ENCODE measurements around the gene VPS29. TPM values are rescaled to one million over a fixed set of nuclear protein-coding genes. Genes with fewer than 3 reads are reported as not detected.
"Not testable (repeated sequence)": the region's sequence is repeated elsewhere in the genome, so short reads cannot be mapped to it uniquely, and the experiment has no call there.

The VPS29 gene
- total RNA-seq, 2 experiments from 2014 or later: 132 to 145 TPM

DNA sequence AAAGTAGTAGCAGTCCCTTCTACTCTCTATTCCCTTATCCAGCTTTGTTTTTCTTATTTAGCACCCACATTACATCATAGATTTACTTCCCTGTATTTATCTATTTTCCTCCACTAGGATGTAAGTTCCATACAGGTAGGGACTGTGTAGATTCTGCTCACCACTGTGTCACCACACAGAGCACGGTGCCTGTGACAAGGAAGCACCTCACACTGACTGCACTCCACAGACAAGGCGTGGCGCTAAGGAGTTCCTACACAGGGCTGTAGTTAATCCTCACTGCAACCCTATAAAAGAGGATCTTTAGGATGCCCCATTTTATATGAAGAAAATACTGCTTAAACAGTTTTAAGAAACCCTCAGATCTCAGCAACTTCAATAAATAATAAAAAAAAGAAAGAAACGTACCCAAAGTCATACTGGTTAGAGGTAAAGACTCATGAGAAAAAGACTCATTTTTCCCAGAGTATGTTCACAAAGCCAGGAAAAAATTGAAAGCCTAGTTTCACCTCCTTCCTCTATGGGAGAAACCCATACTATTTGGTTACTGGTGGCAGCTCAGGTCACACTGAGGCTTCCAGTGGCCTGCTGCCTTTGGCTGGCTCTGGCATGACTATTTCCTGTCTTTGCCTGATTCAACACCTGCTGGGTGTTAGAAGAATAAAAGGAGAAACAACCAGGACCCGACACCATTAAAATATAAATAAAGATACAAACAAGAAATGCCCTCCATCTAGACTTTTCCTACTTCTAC, 37.1 kb upstream of the VPS29 start:
- Mint-ChIP-seq H3K27me3 (no peaks in the 10 kb centered on the region), H3K4me3 (no peak overlapping the region), H3K4me1 (peaks cover 21% of the 10 kb centered on the region), H3K27ac (peak overlapping the region; percentile 34), H3K9me3 (no peaks in the 10 kb centered on the region), H3K36me3 (ENCODE audit: low read depth) (peaks cover 56% of the 10 kb centered on the region)
- no peak for DNase-seq
- CTCF ChIA-PET: interaction anchor here (0.6 to 2.7 kb wide), 6 partner anchors 10 to 155 kb away, joined by 3 to 9 read pairs (median 4); no protein-coding TSS in a partner anchor
- POLR2A ChIA-PET: interaction anchor here (0.7 kb wide), 1 partner anchor 11 kb away, joined by 3 read pairs; no protein-coding TSS in a partner anchor

- Mint-ChIP-seq H3K36me3 (ENCODE audit: low read depth) (peaks cover 51% of the 10 kb centered on the region), H3K27me3 (no peaks in the 10 kb centered on the region), H3K27ac (no peak overlapping the region), H3K9me3 (no peaks in the 10 kb centered on the region), H3K4me3 (no peak overlapping the region), H3K4me1 (peaks cover 16% of the 10 kb centered on the region)
- CTCF ChIA-PET: interaction anchor here (0.6 to 2.7 kb wide), 8 partner anchors 9 to 218 kb away, joined by 3 to 9 read pairs (median 3); no protein-coding TSS in a partner anchor
- DNase-seq: no peak
- POLR2A ChIA-PET: no interaction called here
These were observed 35.9 kb upstream of the VPS29 start for GRCh38 chr12:110537605-110538409.

DNA sequence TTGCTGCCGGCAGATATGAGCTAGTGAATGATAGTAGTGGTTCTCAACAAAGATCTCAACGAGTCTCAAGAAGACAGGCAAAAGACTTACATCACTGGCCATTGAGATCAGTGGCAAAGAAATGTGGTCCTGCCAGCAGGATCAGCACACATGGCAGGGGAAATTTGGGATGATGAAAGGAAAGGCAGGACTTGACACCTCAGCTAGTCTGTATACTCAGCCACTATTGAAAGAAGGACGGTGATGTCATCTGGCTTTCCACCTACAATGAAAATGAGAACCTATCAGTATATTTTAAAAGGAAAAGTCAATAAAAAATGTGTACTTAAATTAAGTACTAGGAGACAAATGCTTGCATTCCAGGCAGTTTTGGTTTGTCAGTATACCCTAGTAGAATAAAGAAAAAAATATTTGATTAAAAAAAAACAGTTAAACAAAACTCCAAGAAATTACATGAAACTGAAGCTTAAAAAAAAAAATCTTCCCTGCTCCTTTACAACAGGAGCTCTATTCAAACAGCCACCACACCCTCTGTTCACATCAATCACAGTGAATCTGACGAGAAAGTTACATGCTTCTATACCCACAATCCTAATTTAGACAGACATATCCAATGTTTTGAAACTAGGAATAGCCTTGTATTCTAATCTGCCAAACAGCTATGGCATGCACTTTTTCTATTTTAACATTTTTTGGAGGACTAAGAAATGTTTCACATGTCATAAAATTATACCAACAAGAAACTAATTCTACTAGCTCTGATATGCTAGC, 35.1 kb upstream of the VPS29 start:
- POLR2A ChIA-PET: no interaction called here

DNA sequence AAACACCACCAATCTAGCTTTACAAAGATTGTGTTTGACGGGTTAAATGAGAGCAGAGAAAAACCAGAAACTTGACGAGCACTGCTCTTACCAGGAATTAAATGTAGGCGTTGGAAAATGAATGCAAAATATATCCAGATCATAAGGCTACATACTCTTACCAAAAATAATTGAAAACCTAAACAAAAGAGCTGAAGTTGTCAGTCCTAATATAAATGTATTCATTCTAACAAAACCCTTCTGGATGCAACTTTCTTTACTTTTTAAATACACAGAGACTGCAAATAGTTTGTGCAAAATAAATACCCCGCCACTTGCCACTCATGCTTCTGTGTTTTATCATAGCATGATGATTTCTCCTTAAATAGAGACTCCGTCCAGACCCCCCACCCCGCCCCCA, 32.9 kb upstream of the VPS29 start:
- POLR2A ChIA-PET: no interaction called here
- Mint-ChIP-seq H3K27ac (no peak overlapping the region), H3K4me3 (no peak overlapping the region), H3K36me3 (ENCODE audit: low read depth) (peaks cover 55% of the 10 kb centered on the region), H3K9me3 (no peaks in the 10 kb centered on the region), H3K4me1 (peaks cover 20% of the 10 kb centered on the region), H3K27me3 (no peaks in the 10 kb centered on the region)
- DNase-seq: no peak
- CTCF ChIA-PET: interaction anchor here (0.6 to 1.3 kb wide), 2 partner anchors 57 to 433 kb away, joined by 3 read pairs; no protein-coding TSS in a partner anchor

More for the DNA sequence above, 35.1 kb upstream of the VPS29 start:
- Mint-ChIP-seq H3K27me3 (no peaks in the 10 kb centered on the region), H3K4me1 (peaks cover 15% of the 10 kb centered on the region), H3K36me3 (ENCODE audit: low read depth) (peaks cover 46% of the 10 kb centered on the region), H3K9me3 (no peaks in the 10 kb centered on the region), H3K4me3 (no peak overlapping the region), H3K27ac (no peak overlapping the region)
- CTCF ChIA-PET: interaction anchor here (0.6 to 1.6 kb wide), 6 partner anchors 8 to 219 kb away, joined by 3 to 5 read pairs (median 3); partner anchors contain the start of gene FAM216A
- no peak for DNase-seq

DNA sequence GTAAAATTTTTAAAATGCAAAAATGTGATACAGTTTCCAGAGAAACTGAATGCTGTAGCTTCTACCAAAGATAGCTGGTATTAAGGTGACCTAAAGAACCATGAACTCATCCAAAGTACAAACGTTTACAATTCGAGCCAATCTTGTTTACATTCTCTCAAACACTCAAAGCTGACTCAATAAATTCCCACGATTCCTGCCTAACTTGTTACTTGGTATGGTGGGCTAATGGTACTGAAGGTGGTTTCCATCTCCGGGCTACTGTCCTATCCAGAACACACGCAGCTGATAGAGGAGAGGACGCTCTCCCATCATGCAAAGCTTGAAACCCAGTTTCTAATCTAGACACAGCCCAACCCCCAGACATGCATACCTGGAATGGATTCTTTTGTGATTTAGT, 31.7 kb upstream of the VPS29 start:
- no peaks in the 10 kb centered on the region for H3K9me3 Mint-ChIP-seq
- H3K36me3 Mint-ChIP-seq (ENCODE audit: low read depth): peaks cover 49% of the 10 kb centered on the region
- H3K27me3 Mint-ChIP-seq: no peaks in the 10 kb centered on the region
- POLR2A ChIA-PET: no interaction called here
- peaks cover 18% of the 10 kb centered on the region for H3K4me1 Mint-ChIP-seq
- no peak overlapping the region for H3K27ac Mint-ChIP-seq
- no peak overlapping the region for H3K4me3 Mint-ChIP-seq
- DNase-seq: no peak
- CTCF ChIA-PET: interaction anchor here (1.0 to 2.0 kb wide), 4 partner anchors 11 to 62 kb away, joined by 3 to 6 read pairs (median 4); no protein-coding TSS in a partner anchor

- Mint-ChIP-seq H3K4me1 (peaks cover 18% of the 10 kb centered on the region), H3K27ac (no peak overlapping the region), H3K4me3 (no peak overlapping the region), H3K36me3 (ENCODE audit: low read depth) (peaks cover 42% of the 10 kb centered on the region), H3K27me3 (no peaks in the 10 kb centered on the region), H3K9me3 (no peaks in the 10 kb centered on the region)
- ChIA-PET POLR2A (no interaction called here), CTCF (interaction anchor here (1.1 to 2.0 kb wide), 3 partner anchors 16 to 62 kb away, joined by 3 to 6 read pairs (median 4); partner anchors contain the start of genes RAD9B and VPS29)
- DNase-seq: no peak
These were observed 30.7 kb upstream of the VPS29 start for GRCh38 chr12:110532644-110533043.

GRCh38 chr12:110531741-110532333, 29.9 kb upstream of the VPS29 start:
- peaks cover 36% of the 10 kb centered on the region for H3K36me3 Mint-ChIP-seq (ENCODE audit: low read depth)
- no peak overlapping the region for H3K27ac Mint-ChIP-seq
- ChIA-PET CTCF (interaction anchor here (0.6 to 1.6 kb wide), 5 partner anchors 17 to 100 kb away, joined by 3 to 4 read pairs (median 4); partner anchors contain the start of genes RAD9B and VPS29), POLR2A (no interaction called here)
- no peaks in the 10 kb centered on the region for H3K27me3 Mint-ChIP-seq
- no peak overlapping the region for H3K4me3 Mint-ChIP-seq
- peaks cover 18% of the 10 kb centered on the region for H3K4me1 Mint-ChIP-seq
- no peak for DNase-seq
- no peaks in the 10 kb centered on the region for H3K9me3 Mint-ChIP-seq

GRCh38 chr12:110530511-110530910, 28.6 kb upstream of the VPS29 start:
- Mint-ChIP-seq H3K27ac (peak overlapping the region; percentile 31), H3K36me3 (ENCODE audit: low read depth) (peaks cover 29% of the 10 kb centered on the region), H3K4me3 (no peak overlapping the region), H3K4me1 (peaks cover 18% of the 10 kb centered on the region), H3K9me3 (no peaks in the 10 kb centered on the region), H3K27me3 (no peaks in the 10 kb centered on the region)
- ChIA-PET POLR2A (no interaction called here), CTCF (interaction anchor here (1.5 kb wide), 1 partner anchor 71 kb away, joined by 4 read pairs; no protein-coding TSS in a partner anchor)
- DNase-seq: no peak

DNA sequence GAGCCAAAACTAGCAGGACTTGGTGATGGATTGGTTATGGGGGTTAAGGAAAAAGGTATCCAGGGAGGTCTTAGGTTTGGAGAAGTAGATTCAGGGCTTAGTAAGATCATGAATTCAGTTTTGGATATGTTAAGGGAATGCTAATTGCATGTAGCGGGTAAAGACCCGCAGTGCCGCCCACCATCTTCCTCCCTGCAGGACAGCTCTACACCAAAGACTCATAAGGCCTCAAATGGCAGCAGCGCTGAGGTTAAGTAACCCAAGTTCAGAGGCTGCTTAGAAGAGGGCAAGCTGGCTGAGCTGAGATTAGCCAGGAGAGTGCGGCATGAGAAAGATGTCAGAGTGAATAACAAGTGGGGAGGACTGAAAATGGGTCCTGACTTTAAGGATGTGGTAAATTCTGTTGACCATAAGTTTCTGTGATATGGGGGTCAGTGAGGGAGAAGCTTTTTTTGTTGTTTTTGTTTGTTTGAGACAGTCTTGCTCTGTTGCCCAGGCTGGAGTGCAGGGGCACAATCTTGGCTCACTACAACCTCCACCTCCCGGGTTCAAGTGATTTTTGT, 26.4 kb upstream of the VPS29 start:
- POLR2A ChIA-PET: no interaction called here
- Mint-ChIP-seq H3K27ac (no peak overlapping the region), H3K36me3 (ENCODE audit: low read depth) (peaks cover 17% of the 10 kb centered on the region), H3K27me3 (no peaks in the 10 kb centered on the region), H3K9me3 (no peaks in the 10 kb centered on the region), H3K4me1 (peaks cover 16% of the 10 kb centered on the region), H3K4me3 (no peak overlapping the region)
- CTCF ChIA-PET: interaction anchor here (0.5 to 2.6 kb wide), 9 partner anchors 9 to 824 kb away, joined by 3 to 9 read pairs (median 3); no protein-coding TSS in a partner anchor
- DNase-seq: no peak

GRCh38 chr12:110520876-110521712, 19.2 kb upstream of the VPS29 start:
- H3K36me3 Mint-ChIP-seq (ENCODE audit: low read depth); H3K4me1 Mint-ChIP-seq; CTCF ChIA-PET; H3K9me3 Mint-ChIP-seq; DNase-seq; H3K27me3 Mint-ChIP-seq; H3K27ac Mint-ChIP-seq; H3K4me3 Mint-ChIP-seq: not testable (repeated sequence)
- POLR2A ChIA-PET: interaction anchor here (0.5 kb wide), 1 partner anchor 93 kb away, joined by 4 read pairs; the partner anchor contains the start of gene TCTN1

GRCh38 chr12:110518014-110518413, 16.1 kb upstream of the VPS29 start:
- CTCF ChIA-PET; H3K9me3 Mint-ChIP-seq; H3K4me3 Mint-ChIP-seq; POLR2A ChIA-PET; H3K27me3 Mint-ChIP-seq; H3K36me3 Mint-ChIP-seq (ENCODE audit: low read depth); H3K4me1 Mint-ChIP-seq; H3K27ac Mint-ChIP-seq; DNase-seq: not testable (repeated sequence)

Measured in activated CD4-positive, alpha-beta T cell treated with anti-CD3 and anti-CD28 coated beads, Interleukin-2, amount 10 ng/mL, durations not matched to agents 7 days and 5 days (primary cell).